ENCODE results near the gene KRTAP10-8. TPM values are rescaled to one million over a fixed set of nuclear protein-coding genes. Genes with fewer than 3 reads are reported as not detected.

The KRTAP10-8 gene
- total and polyA plus RNA-seq, 2 experiments from 2014 or later = not detected

DNA sequence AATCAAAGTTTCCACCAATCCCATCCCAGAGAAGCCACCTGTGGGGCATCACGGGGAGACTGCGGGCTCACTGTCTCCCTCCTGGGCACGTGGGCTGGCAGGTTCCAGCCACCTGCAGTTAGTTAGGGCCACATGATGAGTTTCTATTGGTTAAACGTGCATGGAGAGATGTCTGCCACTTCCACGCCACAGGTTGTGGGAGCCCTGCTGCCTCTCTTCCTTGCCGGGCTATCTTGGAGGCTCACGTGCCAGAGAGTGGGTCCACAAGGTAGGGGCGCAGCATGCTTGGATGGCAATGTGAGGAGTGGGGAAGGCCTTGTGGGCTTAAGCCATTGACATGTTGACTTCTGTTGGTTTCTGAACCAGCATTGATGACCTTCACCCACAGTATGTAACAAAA is 8.0 kb upstream of the KRTAP10-8 start (continued):
- TF ChIP-seq, protein P1, sequence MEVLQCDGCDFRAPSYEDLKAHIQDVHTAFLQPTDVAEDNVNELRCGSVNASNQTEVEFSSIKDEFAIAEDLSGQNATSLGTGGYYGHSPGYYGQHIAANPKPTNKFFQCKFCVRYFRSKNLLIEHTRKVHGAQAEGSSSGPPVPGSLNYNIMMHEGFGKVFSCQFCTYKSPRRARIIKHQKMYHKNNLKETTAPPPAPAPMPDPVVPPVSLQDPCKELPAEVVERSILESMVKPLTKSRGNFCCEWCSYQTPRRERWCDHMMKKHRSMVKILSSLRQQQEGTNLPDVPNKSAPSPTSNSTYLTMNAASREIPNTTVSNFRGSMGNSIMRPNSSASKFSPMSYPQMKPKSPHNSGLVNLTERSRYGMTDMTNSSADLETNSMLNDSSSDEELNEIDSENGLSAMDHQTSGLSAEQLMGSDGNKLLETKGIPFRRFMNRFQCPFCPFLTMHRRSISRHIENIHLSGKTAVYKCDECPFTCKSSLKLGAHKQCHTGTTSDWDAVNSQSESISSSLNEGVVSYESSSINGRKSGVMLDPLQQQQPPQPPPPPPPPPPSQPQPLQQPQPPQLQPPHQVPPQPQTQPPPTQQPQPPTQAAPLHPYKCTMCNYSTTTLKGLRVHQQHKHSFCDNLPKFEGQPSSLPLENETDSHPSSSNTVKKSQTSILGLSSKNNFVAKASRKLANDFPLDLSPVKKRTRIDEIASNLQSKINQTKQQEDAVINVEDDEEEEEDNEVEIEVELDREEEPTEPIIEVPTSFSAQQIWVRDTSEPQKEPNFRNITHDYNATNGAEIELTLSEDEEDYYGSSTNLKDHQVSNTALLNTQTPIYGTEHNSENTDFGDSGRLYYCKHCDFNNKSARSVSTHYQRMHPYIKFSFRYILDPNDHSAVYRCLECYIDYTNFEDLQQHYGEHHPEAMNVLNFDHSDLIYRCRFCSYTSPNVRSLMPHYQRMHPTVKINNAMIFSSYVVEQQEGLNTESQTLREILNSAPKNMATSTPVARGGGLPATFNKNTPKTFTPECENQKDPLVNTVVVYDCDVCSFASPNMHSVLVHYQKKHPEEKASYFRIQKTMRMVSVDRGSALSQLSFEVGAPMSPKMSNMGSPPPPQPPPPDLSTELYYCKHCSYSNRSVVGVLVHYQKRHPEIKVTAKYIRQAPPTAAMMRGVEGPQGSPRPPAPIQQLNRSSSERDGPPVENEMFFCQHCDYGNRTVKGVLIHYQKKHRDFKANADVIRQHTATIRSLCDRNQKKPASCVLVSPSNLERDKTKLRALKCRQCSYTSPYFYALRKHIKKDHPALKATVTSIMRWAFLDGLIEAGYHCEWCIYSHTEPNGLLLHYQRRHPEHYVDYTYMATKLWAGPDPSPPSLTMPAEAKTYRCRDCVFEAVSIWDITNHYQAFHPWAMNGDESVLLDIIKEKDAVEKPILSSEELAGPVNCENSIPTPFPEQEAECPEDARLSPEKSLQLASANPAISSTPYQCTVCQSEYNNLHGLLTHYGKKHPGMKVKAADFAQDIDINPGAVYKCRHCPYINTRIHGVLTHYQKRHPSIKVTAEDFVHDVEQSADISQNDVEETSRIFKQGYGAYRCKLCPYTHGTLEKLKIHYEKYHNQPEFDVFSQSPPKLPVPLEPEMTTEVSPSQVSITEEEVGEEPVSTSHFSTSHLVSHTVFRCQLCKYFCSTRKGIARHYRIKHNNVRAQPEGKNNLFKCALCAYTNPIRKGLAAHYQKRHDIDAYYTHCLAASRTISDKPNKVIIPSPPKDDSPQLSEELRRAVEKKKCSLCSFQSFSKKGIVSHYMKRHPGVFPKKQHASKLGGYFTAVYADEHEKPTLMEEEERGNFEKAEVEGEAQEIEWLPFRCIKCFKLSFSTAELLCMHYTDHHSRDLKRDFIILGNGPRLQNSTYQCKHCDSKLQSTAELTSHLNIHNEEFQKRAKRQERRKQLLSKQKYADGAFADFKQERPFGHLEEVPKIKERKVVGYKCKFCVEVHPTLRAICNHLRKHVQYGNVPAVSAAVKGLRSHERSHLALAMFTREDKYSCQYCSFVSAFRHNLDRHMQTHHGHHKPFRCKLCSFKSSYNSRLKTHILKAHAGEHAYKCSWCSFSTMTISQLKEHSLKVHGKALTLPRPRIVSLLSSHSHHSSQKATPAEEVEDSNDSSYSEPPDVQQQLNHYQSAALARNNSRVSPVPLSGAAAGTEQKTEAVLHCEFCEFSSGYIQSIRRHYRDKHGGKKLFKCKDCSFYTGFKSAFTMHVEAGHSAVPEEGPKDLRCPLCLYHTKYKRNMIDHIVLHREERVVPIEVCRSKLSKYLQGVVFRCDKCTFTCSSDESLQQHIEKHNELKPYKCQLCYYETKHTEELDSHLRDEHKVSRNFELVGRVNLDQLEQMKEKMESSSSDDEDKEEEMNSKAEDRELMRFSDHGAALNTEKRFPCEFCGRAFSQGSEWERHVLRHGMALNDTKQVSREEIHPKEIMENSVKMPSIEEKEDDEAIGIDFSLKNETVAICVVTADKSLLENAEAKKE (CRISPR knock-in tag; IDR thresholded peaks at IDR 0.05) = no peak
- TF ChIP-seq CREB1 (CRISPR knock-in tag; IDR thresholded peaks at IDR 0.05; ENCODE audit: low read depth) (no peak), NANOG (IDR thresholded peaks at IDR 0.05; ENCODE audit: borderline replicate concordance) (no peak), STAT1 (IDR thresholded peaks at IDR 0.05; ENCODE audit: unreplicated experiment) (no peak), ZNF331 (CRISPR knock-in tag; IDR thresholded peaks at IDR 0.05; ENCODE audit: low read depth) (no peak)
- TF ChIP-seq, protein P2, sequence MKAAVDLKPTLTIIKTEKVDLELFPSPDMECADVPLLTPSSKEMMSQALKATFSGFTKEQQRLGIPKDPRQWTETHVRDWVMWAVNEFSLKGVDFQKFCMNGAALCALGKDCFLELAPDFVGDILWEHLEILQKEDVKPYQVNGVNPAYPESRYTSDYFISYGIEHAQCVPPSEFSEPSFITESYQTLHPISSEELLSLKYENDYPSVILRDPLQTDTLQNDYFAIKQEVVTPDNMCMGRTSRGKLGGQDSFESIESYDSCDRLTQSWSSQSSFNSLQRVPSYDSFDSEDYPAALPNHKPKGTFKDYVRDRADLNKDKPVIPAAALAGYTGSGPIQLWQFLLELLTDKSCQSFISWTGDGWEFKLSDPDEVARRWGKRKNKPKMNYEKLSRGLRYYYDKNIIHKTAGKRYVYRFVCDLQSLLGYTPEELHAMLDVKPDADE (IDR thresholded peaks at IDR 0.05) = no peak
- TF ChIP-seq, protein P3, sequence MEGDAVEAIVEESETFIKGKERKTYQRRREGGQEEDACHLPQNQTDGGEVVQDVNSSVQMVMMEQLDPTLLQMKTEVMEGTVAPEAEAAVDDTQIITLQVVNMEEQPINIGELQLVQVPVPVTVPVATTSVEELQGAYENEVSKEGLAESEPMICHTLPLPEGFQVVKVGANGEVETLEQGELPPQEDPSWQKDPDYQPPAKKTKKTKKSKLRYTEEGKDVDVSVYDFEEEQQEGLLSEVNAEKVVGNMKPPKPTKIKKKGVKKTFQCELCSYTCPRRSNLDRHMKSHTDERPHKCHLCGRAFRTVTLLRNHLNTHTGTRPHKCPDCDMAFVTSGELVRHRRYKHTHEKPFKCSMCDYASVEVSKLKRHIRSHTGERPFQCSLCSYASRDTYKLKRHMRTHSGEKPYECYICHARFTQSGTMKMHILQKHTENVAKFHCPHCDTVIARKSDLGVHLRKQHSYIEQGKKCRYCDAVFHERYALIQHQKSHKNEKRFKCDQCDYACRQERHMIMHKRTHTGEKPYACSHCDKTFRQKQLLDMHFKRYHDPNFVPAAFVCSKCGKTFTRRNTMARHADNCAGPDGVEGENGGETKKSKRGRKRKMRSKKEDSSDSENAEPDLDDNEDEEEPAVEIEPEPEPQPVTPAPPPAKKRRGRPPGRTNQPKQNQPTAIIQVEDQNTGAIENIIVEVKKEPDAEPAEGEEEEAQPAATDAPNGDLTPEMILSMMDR (conservative IDR thresholded peaks at IDR 0.05; ENCODE audit: low read depth in 2 of 2) = no peak
